Measurements from ENCODE around the gene PARN.

DNA sequence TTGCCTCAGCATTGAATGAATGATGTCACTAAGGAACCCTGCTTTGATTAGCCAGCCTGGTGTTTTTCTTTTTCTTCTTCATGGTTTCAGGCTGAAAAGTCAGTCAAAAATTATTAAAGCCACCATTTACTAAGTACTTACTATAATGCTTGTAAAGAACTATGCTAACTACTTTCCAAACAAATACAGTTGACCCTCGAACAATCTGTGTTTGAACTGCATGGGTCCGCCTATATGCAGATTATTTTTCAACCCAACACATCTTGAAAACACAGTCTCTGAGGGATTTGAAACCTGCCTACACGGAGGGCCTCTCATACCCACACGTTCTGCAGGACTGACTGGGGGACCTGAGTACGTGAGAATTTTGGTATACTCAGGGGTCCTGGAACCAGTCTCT, 136.3 kb downstream of the PARN start:
- TF ChIP-seq, protein P1, sequence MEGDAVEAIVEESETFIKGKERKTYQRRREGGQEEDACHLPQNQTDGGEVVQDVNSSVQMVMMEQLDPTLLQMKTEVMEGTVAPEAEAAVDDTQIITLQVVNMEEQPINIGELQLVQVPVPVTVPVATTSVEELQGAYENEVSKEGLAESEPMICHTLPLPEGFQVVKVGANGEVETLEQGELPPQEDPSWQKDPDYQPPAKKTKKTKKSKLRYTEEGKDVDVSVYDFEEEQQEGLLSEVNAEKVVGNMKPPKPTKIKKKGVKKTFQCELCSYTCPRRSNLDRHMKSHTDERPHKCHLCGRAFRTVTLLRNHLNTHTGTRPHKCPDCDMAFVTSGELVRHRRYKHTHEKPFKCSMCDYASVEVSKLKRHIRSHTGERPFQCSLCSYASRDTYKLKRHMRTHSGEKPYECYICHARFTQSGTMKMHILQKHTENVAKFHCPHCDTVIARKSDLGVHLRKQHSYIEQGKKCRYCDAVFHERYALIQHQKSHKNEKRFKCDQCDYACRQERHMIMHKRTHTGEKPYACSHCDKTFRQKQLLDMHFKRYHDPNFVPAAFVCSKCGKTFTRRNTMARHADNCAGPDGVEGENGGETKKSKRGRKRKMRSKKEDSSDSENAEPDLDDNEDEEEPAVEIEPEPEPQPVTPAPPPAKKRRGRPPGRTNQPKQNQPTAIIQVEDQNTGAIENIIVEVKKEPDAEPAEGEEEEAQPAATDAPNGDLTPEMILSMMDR (IDR thresholded peaks at IDR 0.05): no peak
- TF ChIP-seq POLR2AphosphoS5 (IDR thresholded peaks at IDR 0.05) (no peak), POLR2A (IDR thresholded peaks at IDR 0.05) (no peak)

All from sigmoid colon (tissue), 4 donors.